Measurements from ENCODE around the gene F10. TPM values are rescaled to one million over a fixed set of nuclear protein-coding genes. Genes with fewer than 3 reads are reported as not detected.

The F10 gene
- total RNA-seq, 1 experiment from 2014 or later = not detected

DNA sequence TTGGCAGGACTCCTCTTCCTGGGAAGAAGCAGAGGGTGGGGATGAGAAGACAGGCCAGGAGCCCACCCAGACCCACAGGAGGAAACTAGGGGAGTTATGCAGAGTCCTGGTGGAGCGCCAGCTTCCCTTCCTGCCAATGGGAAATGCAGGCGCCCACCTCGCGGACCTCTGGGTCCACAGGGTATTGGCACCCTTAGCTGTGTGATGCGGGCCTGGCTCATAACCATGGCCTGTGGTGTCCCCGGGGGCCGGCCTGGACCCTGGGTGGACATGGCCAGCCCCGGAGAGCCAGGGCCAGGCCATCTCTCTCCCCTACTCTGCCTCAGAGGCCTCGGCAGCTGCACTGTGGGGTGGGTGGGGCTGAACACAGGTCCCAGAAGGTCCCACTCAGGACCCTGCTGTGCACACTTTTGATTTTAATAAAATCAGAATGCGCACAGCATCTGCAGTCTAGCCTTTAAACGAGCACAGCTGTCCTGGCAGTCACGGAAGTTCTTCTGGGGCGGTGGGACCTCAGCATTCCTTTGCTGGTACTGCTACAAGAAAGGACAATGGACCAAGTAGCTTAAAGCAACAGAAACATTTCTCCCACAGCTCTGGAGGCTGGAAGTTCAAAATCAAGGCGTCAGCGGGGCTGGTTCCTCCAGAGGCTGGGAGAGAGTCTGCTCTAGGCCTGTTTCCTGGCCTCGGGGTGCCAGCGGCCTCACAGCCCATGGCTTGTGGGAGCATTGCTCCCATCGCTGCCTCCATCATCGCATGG is 1.8 kb downstream of the F10 start:
- intact Hi-C loops (cut with micrococcal nuclease) = no loop called here
- Histone ChIP-seq H4K20me1 (ENCODE audit: low read length) (no peaks in the 10 kb centered on the region), H3K4me1 (ENCODE audit: insufficient read depth, low read length) (no peaks in the 10 kb centered on the region), H3K79me2 (ENCODE audit: low read length) (no peaks in the 10 kb centered on the region), H3K9ac (ENCODE audit: low read length) (no peak overlapping the region), H3K27me3 (ENCODE audit: low read length) (no peaks in the 10 kb centered on the region), H3K4me3 (ENCODE audit: low read length) (no peak overlapping the region), H3K36me3 (ENCODE audit: low read depth, low read length) (no peaks in the 10 kb centered on the region), H3F3A (ENCODE audit: low read length, unreplicated experiment) (no peaks in the 10 kb centered on the region), H3K9me2 (replicated peaks; ENCODE audit: low read length) (no peaks in the 10 kb centered on the region), H3K27ac (ENCODE audit: low read length) (no peak overlapping the region), H2AFZ (ENCODE audit: low read length) (no peak overlapping the region), H3K4me2 (ENCODE audit: low read length) (no peak overlapping the region), H3K9me3 (ENCODE audit: low read length) (no peaks in the 10 kb centered on the region)
- CTCF ChIA-PET = no interaction called here
- TF ChIP-seq EZH2 (IDR thresholded peaks at IDR 0.05; ENCODE audit: low read length, unreplicated experiment) (no peak), EZH2phosphoT487 (IDR thresholded peaks at IDR 0.05; ENCODE audit: borderline replicate concordance, low read length) (no peak), CTCF (conservative IDR thresholded peaks at IDR 0.05; ENCODE audit: low read depth, low read length) (no peak)
- DNase-seq (no peak), ATAC-seq (no peak)
- POLR2A ChIA-PET (ENCODE audit: unreplicated experiment) = no interaction called here
- BruUV-seq (replicated peaks) = no TSS peak

DNA sequence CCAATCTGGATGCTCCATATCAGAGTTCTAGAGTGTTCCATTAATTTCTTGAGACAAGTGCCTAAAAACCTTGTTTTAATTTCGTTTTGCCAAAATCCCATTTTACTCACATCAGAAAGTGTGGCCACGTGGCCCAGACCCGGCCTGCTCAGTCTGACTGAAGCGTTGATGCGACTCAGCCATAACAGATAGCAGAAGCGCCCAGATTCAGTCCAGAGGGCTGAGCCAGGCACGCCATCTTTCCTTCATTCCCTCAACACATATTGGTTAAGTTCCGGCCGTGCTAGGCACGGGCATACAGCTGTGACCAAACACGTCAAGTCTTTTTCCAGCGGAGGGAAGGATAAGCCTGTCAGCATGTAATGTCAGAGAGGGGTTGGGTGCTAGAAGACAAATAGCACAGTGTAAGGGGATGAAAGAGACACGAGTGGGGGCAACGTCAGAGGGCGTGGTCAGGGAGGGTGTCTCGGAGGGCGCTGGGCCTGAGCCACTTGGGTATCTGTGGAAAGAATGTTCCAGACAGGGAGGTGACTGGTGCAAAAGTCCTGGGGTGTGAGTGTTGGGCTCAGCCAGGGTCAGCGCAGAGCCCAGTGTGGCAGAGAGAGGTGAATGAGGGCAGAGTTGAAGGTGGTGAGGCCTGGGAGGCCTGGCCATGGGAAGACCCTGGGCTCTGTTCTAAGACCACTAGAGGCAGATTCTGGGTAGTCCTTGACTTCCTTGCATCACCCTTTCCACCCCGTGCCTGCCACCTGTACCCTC is 3.1 kb downstream of the F10 start:
- Histone ChIP-seq H3K27me3 (ENCODE audit: low read length) (no peaks in the 10 kb centered on the region), H3K79me2 (ENCODE audit: low read length) (no peaks in the 10 kb centered on the region), H3K9me2 (replicated peaks; ENCODE audit: low read length) (no peaks in the 10 kb centered on the region), H3K4me2 (ENCODE audit: low read length) (no peak overlapping the region), H3K9ac (ENCODE audit: low read length) (no peak overlapping the region), H4K20me1 (ENCODE audit: low read length) (no peaks in the 10 kb centered on the region), H3K9me3 (ENCODE audit: low read length) (no peaks in the 10 kb centered on the region), H3K4me1 (ENCODE audit: insufficient read depth, low read length) (no peaks in the 10 kb centered on the region), H3K36me3 (ENCODE audit: low read depth, low read length) (no peaks in the 10 kb centered on the region), H3F3A (ENCODE audit: low read length, unreplicated experiment) (no peaks in the 10 kb centered on the region), H2AFZ (ENCODE audit: low read length) (no peak overlapping the region), H3K27ac (ENCODE audit: low read length) (no peak overlapping the region), H3K4me3 (ENCODE audit: low read length) (no peak overlapping the region)
- BruUV-seq (replicated peaks) = no TSS peak
- TF ChIP-seq EZH2phosphoT487 (IDR thresholded peaks at IDR 0.05; ENCODE audit: borderline replicate concordance, low read length) (no peak), EZH2 (IDR thresholded peaks at IDR 0.05; ENCODE audit: low read length, unreplicated experiment) (no peak), CTCF (conservative IDR thresholded peaks at IDR 0.05; ENCODE audit: low read depth, low read length) (no peak)
- DNase-seq = no peak
- ChIA-PET POLR2A (ENCODE audit: unreplicated experiment) (no interaction called here), CTCF (no interaction called here)
- no peak for ATAC-seq
- intact Hi-C loops (cut with micrococcal nuclease) = no loop called here

All from PC-3 (cell line).